Measurements from ENCODE around the gene EHD3.

GRCh38 chr2:31282634-31283033, 48.7 kb downstream of the EHD3 start:
- TF ChIP-seq CTCF (IDR thresholded peaks at IDR 0.05; ENCODE audit: insufficient read depth, low read length) (no peak), POLR2AphosphoS5 (IDR thresholded peaks at IDR 0.05; ENCODE audit: low read depth) (no peak), REST (IDR thresholded peaks at IDR 0.05; ENCODE audit: insufficient replicate concordance, low read depth) (no peak), GABPA (IDR thresholded peaks at IDR 0.05; ENCODE audit: low read depth) (no peak), SPI1 (IDR thresholded peaks at IDR 0.05; ENCODE audit: borderline replicate concordance, low read depth) (no peak)
